GM18951 (cell line): ENCODE results near the gene TRAPPC3.
A peak's percentile ranks its signal among the peaks of the same experiment; 100 is the strongest.

ENCODE experiments used
- POLR2A ChIP-seq: IDR thresholded peaks from 4 replicates; pipeline ENCODE4 v1.6.1; 2011; ENCODE audit warnings: mild to moderate bottlenecking; ENCODE audit not compliant: insufficient read length, insufficient read depth; ENCODE audit errors: extremely low read depth
- in situ Hi-C: fragments of 300-500 bp; cut with MboI; formaldehyde crosslinking; loops from one replicate; pipeline ENCODE4 v1.12.0; 2022; ENCODE audit warnings: low sequenced_read_pairs, mixed read lengths, inconsistent platforms; ENCODE audit not compliant: unreplicated experiment

Gene TRAPPC3

DNA sequence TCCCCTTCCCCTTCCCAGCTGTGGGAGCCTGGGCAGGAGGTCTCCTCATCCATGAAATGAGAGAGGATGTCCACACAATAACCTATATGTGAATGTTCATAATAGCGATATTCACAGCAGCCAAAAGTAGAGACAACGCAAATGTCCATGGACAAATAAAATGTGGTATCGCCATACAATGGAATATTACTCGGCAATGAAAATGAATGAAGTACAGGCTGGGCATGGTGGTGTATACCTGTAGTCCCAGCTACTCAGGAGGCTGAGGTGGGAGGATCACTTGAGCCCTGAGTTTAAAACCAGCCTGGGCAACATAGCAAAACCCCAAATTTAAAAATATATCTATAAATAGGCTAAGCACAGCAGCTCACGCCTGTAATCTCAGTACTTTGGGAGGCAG lies 47.7 kb downstream of the TRAPPC3 start:
- no peak for TF ChIP-seq POLR2A
- in situ Hi-C loops = loop anchor here (10.0 kb wide), 1 partner anchor 183 kb away; no protein-coding TSS in a partner anchor

DNA sequence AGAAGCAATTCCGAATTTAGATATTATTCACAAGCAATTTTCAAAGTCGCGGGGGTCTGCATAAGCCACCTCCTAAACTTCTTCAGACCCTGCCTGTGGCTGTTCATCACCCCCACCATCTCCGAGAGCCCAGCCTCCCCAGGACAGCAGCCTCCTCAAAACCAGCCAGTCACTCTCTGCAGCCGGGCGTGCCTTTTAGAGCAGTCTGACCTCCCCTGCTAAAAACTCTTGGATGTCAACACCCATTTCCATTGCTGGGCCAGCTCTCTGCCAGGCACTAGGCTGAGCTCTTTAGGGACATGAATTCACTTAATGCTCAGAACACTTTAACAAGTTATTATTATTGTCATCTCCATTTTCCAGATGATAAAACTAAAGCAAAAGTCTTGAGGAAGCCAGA lies 48.9 kb downstream of the TRAPPC3 start:
- no peak for TF ChIP-seq POLR2A
- in situ Hi-C loops = loop anchor here (10.0 kb wide), 1 partner anchor 184 kb away; no protein-coding TSS in a partner anchor

DNA sequence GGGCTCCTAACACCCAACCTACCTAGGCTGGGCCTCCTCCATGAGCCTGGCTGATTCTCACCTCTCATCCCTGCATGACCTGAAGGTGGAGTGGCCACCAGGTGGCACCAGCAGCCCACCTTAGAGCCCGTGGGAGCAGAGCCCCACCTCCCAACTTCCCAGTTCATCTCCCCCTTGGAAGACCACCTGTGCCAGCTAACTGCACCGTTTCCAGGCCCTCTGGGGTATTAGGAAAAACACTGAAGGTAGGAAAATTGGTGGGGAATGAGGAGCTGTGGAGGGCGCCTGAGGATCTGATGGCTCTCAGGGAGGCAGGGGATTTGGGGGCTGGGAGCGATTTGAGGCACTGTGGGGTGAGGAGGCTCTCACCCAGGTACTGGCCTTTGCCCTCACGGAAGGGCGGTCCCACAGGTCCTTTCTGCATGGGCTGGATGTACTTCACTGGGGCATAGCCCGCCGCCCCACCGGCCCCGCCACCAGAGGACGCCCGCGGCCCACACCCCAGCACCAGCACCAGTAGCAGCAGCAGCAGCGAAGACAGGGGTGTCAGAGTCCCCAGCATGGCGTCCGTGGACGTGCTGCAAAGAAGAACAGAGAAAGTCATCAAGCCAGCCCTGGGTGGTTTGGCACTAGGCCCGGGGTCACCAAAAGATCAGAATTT lies 49.5 kb downstream of the TRAPPC3 start:
- no peak for TF ChIP-seq POLR2A
- in situ Hi-C loops = loop anchor here (10.0 kb wide), 1 partner anchor 185 kb away; no protein-coding TSS in a partner anchor

DNA sequence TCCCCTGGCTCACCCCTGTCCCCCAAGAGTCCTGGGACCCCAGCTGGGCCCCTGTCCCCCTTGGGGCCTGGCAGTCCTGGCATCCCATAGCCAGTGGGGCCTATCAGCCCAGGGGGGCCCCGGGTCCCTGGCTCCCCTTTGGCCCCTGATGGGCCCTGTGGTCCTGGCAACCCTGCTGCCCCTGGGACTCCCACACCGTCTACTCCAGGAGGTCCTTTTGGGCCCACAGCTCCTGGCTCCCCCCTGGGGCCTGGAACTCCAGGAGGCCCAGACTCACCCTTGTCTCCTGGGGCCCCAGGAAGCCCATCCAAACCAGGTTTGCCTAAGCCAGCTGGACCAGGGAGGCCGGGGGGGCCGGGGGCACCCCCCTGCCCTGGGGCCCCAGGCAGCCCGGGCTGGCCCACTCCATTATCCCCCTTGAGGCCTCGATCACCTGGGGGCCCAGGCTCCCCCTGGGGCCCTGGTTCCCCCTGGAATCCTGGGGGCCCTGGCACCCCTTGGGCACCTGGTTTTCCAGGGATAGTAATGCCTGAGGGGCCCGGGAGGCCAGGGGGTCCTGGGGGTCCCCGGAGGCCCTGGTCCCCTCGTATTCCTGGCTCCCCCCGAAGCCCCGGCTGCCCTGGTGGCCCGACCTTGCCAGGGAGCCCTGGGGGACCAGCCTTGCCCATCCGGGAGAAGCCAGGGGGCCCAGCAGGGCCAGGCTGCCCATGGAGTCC lies 50.5 kb downstream of the TRAPPC3 start:
- in situ Hi-C loops = no loop called here
- TF ChIP-seq POLR2A = no peak

DNA sequence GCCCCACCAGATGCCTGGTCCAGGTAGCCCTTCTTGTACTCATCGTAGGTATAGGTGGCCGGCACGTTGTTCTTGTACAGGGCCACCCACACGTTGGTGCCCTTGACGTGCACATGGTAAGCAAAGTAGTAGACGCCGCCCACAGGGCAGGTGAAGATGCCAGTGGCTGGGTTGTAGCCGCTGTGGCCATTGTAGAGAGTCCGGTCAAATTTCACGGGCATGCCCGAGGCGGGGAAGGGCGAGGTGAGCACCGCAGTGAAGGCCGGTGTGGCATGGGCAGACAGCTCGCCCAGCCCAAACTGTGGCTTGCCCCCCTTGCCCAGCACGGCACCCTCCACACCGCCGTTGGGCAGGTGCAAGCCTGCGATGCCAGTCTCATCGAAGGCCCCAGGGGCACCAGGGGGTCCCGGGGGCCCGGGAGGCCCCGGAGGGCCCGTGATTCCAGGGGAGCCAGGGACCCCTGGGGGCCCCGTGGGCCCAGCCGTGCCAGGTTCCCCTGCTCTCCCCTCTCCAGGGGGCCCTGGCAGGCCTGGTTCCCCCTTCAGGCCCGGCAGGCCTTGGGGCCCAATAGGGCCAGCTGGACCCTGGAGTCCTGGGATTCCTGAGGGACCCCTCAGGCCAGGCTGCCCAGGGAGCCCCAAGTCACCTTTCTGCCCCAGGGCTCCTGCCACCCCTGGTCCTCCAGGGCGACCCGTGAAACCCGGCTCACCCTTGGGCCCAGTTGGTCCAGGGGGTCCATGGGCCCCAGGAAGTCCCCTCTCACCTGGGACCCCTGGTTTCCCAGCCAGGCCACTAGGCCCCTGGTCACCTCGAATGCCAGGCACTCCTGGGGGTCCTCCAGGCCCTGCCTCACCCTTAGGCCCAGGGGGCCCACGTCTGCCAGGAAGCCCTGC lies 51.3 kb downstream of the TRAPPC3 start:
- TF ChIP-seq POLR2A = no peak
- in situ Hi-C loops = no loop called here

DNA sequence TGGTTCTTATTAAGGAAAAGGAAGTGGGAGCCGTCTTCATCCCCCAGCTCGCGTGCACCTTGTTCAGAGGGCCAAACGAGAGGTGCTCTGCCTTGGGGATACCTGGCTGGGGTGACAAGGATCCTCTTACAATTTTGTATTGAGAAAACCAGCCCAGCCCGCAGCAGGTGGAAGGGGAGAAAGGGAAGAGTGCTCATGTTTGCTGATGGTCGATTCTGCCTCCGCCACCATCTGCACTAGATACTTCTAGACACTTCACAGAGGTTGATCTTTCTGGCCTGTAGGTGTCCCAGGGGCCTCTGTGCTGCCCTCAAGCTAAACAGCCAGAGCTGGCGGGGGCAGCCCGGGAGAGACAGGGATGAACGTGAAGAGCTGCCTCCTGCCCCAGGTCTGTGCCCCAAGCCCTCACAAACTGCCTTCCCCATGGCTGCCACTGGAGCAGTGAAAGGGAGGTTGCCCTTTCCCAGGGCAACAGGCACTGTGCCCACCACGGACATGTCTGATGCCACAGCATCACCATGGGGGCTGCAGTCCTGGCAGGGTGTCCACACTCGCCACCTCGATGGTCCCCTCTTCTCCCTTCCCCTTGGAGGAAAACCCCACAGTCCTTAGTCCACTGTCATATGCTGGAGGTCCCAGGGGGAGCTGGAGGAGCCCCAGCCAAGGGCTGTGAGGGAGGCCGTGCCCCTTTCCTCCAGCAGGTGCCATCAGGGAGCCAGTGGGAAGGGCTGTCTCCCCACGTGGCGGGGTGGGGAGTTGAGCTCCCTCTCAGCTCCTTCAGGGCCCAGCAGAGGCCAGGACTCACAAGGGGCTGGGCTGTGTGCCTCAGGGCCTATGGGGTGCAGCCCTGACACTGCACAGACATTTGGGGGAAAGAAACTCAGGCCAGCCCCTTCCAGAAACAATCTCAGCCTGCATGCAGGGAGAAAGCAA lies 52.5 kb downstream of the TRAPPC3 start:
- in situ Hi-C loops = no loop called here
- no peak for TF ChIP-seq POLR2A

DNA sequence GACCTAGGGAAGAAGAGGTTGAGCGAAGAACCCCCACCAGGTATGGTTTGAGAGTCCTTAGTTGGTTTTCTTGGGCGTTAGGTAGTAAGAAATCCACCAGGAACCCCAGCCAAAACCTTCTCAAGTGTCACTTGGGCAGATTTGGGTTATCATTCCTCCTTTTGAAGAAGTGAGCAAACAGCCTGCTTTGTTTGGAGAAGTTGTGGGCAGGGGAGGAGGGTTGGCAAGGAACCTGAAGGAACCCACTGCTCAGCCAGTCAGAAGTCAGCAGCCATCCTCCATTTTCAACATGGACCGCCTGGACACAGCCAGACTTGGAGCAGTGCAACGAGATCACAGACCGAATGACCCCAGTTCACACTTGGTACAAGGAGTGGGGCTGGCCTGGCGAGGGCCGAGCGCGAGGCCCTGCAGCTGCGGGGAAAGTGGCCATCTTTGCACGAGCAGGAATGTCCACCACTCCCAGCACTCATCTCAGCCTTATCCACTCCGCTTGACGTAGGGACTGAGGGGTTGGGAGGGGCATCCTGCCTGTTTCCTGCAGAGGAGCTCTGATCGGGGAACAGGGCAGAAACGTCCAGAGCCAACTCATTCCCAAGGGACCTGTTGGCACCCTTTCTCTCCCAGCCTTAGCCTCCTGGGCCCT lies 53.4 kb downstream of the TRAPPC3 start:
- in situ Hi-C loops = no loop called here
- peak; percentile 6 for TF ChIP-seq POLR2A

DNA sequence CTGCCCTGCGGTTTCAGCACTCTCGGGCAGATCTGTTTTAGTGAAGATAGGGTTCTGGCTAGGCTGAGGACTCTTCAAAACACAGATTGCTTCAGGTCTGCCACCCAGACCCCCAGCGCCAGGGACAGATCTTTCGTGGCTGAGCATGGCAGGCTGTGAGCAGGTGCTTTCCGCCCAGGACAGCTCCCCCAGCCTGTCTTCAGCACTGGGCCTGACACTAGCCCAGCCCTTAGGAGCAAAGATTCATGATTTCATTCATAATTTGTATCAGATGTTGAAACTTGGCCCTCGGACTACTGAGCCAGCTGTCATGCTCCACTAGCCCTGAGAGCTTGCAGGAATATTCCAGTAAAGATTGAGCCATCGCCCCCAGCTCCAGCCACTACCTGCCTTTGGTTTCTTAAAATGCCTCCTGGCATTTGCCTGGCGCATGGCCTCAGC lies 54.6 kb downstream of the TRAPPC3 start:
- in situ Hi-C loops = no loop called here
- no peak for TF ChIP-seq POLR2A

DNA sequence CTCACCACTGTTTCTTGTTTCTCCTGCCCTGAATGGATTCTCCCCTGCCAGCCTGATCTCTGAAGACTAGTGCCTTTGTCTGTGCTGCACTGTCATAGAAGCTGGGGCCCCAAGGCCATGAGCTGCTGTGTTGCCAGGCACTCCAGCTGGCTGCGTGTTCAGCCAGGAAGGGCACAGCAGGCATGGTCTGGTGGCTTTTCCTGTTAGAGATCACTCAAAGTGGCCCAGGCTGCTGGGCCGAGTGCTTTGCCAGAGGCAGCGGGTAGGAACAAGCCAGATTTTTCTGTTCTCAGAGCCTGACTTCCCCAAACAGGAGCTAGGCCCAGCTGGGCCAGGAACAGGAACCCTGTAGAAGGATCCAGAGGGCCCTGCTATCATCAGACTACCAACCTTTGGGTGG lies 55.4 kb downstream of the TRAPPC3 start:
- no peak for TF ChIP-seq POLR2A
- in situ Hi-C loops = no loop called here

DNA sequence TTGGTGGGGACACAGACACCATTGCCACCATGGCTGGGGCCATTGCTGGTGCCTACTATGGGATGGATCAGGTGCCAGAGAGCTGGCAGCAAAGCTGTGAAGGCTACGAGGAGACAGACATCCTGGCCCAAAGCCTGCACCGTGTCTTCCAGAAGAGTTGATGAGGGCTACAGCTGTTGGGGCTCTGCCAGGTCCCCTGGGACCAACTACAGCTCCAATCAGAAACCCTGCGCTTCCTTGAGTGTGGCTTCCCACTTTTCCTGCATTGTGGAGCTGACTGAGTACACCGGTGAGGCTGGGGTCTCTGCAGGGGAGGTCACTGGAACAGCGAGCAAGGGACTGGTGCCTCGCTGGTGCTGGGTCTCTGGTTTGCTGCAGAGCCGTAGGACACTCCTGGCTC lies 56.1 kb downstream of the TRAPPC3 start:
- no peak for TF ChIP-seq POLR2A
- in situ Hi-C loops = no loop called here

DNA sequence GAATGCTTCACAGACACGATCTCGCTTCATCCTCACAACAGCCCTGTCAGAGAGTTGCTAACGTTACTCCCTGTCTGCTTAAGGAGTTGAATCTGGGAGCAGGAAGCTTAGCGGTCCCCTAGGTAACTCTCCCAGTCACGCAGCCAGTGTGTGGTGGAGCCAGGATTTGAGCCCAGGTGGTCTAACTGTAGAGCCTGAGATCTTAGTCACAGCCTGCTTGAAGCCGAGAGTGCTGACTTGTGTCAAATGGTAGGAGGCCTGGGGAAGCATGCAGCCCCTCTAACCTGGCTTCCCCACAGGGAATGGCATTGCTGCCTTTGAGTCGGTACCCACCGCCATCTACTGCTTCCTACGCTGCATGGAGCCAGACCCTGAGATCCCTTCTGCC lies 56.5 kb downstream of the TRAPPC3 start:
- no peak for TF ChIP-seq POLR2A
- in situ Hi-C loops = no loop called here
